HG03108 (cell line): ENCODE measurements around the gene JAML.

Experiments
- ATAC-seq: cut with Tn5 transposase; IDR thresholded peaks from one replicate; pipeline ENCODE4 v1.9.1; 2021; ENCODE audit warnings: moderate library complexity; ENCODE audit not compliant: unreplicated experiment

Gene JAML

GRCh38 chr11:118148856-118149255, 76.0 kb downstream of the JAML start:
- no peak for ATAC-seq

- no peak for ATAC-seq
Measured at GRCh38 chr11:118148240-118148639, 76.6 kb downstream of the JAML start.

GRCh38 chr11:118147502-118147901, 77.3 kb downstream of the JAML start:
- ATAC-seq: no peak

- no peak for ATAC-seq
Measured at GRCh38 chr11:118146554-118146953, 78.3 kb downstream of the JAML start.

GRCh38 chr11:118145285-118146227, 79.3 kb downstream of the JAML start:
- peak; percentile 69 for ATAC-seq

GRCh38 chr11:118144301-118145268, 80.2 kb downstream of the JAML start:
- no peak for ATAC-seq
